Esophagus muscularis mucosa (tissue), 4 donors: Measurements from ENCODE around the gene DYNC2LI1. TPM values are rescaled to one million over a fixed set of nuclear protein-coding genes. Genes with fewer than 3 reads are reported as not detected.

ENCODE experiments used
- DNase-seq: peaks from one replicate; pipeline ENCODE4 v3.0.0-alpha.2; 2017; ENCODE audit errors: extremely low spot score
- H3K27ac ChIP-seq, 4 donors: fragments of 200-600 bp; sonication (generic); replicated peaks in 1 of 4; 1 replicate in 3 of 4; 2 replicates in 1 of 4; pipeline ENCODE4 v1.5.1; 2016 to 2019; ENCODE audit warnings: mild to moderate bottlenecking in 1 of 4
- H3K27me3 ChIP-seq, 4 donors: fragments of 200-600 bp; sonication (generic); one replicate each; pipeline versions ENCODE4 v1.5.1 to v1.6.0; 2016 to 2019
- H3K36me3 ChIP-seq, 4 donors: fragments of 200-600 bp; sonication (generic); one replicate each; pipeline ENCODE4 v1.5.1; 2016 to 2019
- H3K4me1 ChIP-seq, 4 donors: fragments of 200-600 bp; sonication (generic); one replicate each; pipeline ENCODE4 v1.5.1; 2016 to 2019
- H3K4me3 ChIP-seq, 4 donors: fragments of 200-600 bp; sonication (generic); 1 replicate in 2 of 4; 2 replicates in 2 of 4; pipeline ENCODE4 v1.5.1; 2016 to 2019; ENCODE audit warnings: mild to moderate bottlenecking in 4 of 4, moderate library complexity in 1 of 4
- H3K9me3 ChIP-seq, 4 donors: fragments of 200-600 bp; sonication (generic); 1 replicate in 3 of 4; 2 replicates in 1 of 4; pipeline ENCODE4 v1.5.1; 2016 to 2019
- EP300 ChIP-seq: sonication (generic); formaldehyde crosslinking; IDR thresholded peaks from one replicate; pipeline ENCODE4 v1.6.1; 2017; ENCODE audit warnings: antibody characterized with exemption
- POLR2A ChIP-seq: fragments of 450-650 bp; IDR thresholded peaks from one replicate; pipeline ENCODE4 v1.6.1; 2017; ENCODE audit warnings: antibody characterized with exemption, moderate library complexity, mild to moderate bottlenecking, low read depth
- POLR2AphosphoS5 ChIP-seq, 2 donors: sonication (generic); formaldehyde crosslinking; IDR thresholded peaks; one replicate each; pipeline ENCODE4 v1.6.1; 2017; ENCODE audit warnings: antibody characterized with exemption in 2 of 2
- WGBS: methylation state at CpG from one replicate; pipeline ENCODE4 v1.1.5; 2018; 5-methylcytosine and 5-hydroxymethylcytosine counted together
- intact Hi-C: fragments of 100-400 bp; cut with DNase I; formaldehyde crosslinking; loops from one replicate; pipeline ENCODE4 v1.15.1; 2023
- total RNA-seq, 4 donors: library from RNA; depleted of rRNA; stranded (reverse); fragments of >200 nt; gene quantifications; one replicate each; pipeline versions ENCODE4 v1.1.0 to v1.2.1, GENCODE V29; 2016
- TF ChIP-seq, protein P1 (sequence below), 3 experiments: fragments of 200-600 bp in 2 of 3; fragments of 450-650 bp in 1 of 3; sonication (generic) in 2 of 3; IDR thresholded peaks; one replicate each; pipeline ENCODE4 v1.5.1; 2017 to 2019; ENCODE audit warnings: antibody characterized with exemption in 3 of 3, mild to moderate bottlenecking in 2 of 3, moderate library complexity in 1 of 3

The DYNC2LI1 gene
- total RNA-seq, 4 donors from 2014 or later, result 15.6 to 19.1 (median 17.7) TPM

DNA sequence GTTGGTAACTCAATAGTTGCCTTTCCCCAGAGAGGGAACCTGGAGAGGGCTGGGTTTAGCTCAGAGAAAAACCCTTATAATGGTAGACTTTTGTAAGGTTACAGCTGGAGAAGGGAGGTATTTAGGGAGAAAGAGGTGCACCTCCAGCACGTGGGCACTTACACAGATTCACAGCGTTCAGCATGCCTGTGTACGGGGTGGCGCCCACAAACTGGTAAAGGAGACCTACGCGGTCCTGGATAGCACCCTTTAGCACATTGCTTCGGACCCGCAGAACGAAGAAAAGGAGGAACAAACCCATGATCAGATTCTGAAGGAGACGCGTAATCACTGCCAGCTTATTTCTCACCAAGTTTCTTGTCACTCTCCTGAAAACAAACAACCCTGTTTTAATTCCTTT, 49.9 kb downstream of the DYNC2LI1 start:
- H3K4me1 ChIP-seq, result no peaks in the 10 kb centered on the region
- H3K27ac ChIP-seq, result no peak overlapping the region
- H3K27me3 ChIP-seq, result peaks cover 0 to 5% (median 0%) of the 10 kb centered on the region in 4 donors
- H3K4me3 ChIP-seq, result no peak overlapping the region
- WGBS, result 85% methylated on average over 11 of the region's 11 CpGs
- peak; percentile 89 for DNase-seq
- intact Hi-C loops, result no loop called here
- TF ChIP-seq EP300, result no peak
- TF ChIP-seq POLR2AphosphoS5 (IDR thresholded peaks at IDR 0.05), result no peak
- TF ChIP-seq POLR2A, result no peak
- TF ChIP-seq, protein P1, sequence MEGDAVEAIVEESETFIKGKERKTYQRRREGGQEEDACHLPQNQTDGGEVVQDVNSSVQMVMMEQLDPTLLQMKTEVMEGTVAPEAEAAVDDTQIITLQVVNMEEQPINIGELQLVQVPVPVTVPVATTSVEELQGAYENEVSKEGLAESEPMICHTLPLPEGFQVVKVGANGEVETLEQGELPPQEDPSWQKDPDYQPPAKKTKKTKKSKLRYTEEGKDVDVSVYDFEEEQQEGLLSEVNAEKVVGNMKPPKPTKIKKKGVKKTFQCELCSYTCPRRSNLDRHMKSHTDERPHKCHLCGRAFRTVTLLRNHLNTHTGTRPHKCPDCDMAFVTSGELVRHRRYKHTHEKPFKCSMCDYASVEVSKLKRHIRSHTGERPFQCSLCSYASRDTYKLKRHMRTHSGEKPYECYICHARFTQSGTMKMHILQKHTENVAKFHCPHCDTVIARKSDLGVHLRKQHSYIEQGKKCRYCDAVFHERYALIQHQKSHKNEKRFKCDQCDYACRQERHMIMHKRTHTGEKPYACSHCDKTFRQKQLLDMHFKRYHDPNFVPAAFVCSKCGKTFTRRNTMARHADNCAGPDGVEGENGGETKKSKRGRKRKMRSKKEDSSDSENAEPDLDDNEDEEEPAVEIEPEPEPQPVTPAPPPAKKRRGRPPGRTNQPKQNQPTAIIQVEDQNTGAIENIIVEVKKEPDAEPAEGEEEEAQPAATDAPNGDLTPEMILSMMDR (IDR thresholded peaks at IDR 0.05), result no peak
- no peaks in the 10 kb centered on the region for H3K9me3 ChIP-seq
- H3K36me3 ChIP-seq, result no peaks in the 10 kb centered on the region

DNA sequence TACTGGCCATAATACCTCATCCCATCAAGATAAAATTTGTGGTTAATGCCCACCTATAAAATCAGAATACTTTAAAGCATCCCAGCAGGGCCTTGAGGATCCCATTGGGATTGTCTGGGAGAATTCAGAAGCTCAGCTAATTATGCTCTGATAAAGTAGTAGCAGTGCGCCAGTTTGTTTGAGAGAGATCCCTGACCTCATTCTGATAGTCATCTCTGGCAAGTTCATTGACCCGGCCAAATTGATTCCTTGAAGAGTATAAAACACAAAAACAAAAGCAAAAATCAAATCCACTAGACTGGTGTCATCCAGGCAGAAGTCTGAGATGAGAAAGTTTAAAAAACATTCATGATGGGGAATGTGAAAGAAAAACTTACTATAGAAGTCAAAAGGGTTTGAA, 50.7 kb downstream of the DYNC2LI1 start:
- no peak overlapping the region for H3K27ac ChIP-seq
- H3K36me3 ChIP-seq, result no peaks in the 10 kb centered on the region
- no peak overlapping the region for H3K4me3 ChIP-seq
- intact Hi-C loops, result no loop called here
- peaks cover 0 to 5% (median 0%) of the 10 kb centered on the region in 4 donors for H3K27me3 ChIP-seq
- TF ChIP-seq POLR2A (no peak), EP300 (no peak)
- TF ChIP-seq, protein P1 (IDR thresholded peaks at IDR 0.05), result no peak
- peak; percentile 12 for DNase-seq
- no peaks in the 10 kb centered on the region for H3K9me3 ChIP-seq
- H3K4me1 ChIP-seq, result no peaks in the 10 kb centered on the region
- WGBS, result 88% methylated on average over 2 of the region's 2 CpGs

DNA sequence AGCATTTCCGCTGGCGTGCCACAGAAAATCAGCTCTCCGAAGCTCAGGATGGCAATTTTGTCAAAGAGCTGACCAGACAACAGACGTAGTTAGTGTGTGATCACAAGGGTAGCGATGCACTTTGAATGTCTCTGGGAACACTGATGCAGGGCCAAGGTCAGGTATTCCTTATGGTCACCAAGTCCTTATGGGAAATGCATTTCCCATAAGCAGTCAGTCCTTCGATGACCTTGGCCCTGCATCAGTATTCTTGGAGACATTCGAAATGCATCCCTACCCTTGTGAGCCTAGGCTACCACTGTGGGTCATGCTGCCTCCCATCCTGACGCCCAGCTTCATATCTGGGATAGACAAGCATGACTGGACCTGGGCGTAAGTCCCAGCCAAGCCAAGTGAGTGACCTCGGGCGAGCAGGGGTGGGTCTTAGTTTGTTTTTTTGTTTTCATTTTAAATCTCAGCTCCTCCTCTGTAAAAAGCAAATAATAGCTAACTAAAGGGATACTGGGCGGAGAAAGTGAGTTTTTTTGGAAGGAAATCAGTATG, 51.2 kb downstream of the DYNC2LI1 start:
- DNase-seq, result peak; percentile 75
- 85% methylated on average over 12 of the region's 12 CpGs for WGBS
- no peaks in the 10 kb centered on the region for H3K4me1 ChIP-seq
- TF ChIP-seq POLR2A, result no peak
- TF ChIP-seq EP300, result no peak
- TF ChIP-seq POLR2AphosphoS5 (IDR thresholded peaks at IDR 0.05), result no peak
- TF ChIP-seq, protein P1 (IDR thresholded peaks at IDR 0.05), result no peak
- H3K36me3 ChIP-seq, result no peaks in the 10 kb centered on the region
- no peak overlapping the region for H3K4me3 ChIP-seq
- peaks cover 0 to 5% (median 0%) of the 10 kb centered on the region in 4 donors for H3K27me3 ChIP-seq
- H3K9me3 ChIP-seq, result no peaks in the 10 kb centered on the region
- no peak overlapping the region for H3K27ac ChIP-seq
- intact Hi-C loops, result no loop called here

DNA sequence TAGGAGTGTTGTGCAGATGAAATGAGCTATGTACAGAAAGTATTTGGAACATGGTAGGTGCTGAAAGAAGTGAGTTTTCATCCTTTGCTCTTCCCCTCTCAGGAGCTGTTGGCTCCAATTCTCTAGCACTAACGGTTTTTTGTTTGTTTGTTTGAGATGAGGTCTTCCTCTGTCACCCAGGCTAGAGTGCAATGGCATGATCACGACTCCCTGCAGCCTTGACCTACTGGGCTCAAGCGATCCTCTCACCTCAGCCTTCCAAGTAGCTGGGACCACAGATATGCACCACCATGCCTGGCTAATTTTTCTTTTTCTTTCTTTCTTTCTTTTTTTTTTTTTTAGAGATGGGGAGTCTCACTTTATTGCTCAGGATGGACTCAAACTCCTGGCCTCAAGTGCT, 52.0 kb downstream of the DYNC2LI1 start:
- TF ChIP-seq EP300, result no peak
- DNase-seq, result peak; percentile 45
- WGBS, result 72% methylated on average over 3 of the region's 3 CpGs

DNA sequence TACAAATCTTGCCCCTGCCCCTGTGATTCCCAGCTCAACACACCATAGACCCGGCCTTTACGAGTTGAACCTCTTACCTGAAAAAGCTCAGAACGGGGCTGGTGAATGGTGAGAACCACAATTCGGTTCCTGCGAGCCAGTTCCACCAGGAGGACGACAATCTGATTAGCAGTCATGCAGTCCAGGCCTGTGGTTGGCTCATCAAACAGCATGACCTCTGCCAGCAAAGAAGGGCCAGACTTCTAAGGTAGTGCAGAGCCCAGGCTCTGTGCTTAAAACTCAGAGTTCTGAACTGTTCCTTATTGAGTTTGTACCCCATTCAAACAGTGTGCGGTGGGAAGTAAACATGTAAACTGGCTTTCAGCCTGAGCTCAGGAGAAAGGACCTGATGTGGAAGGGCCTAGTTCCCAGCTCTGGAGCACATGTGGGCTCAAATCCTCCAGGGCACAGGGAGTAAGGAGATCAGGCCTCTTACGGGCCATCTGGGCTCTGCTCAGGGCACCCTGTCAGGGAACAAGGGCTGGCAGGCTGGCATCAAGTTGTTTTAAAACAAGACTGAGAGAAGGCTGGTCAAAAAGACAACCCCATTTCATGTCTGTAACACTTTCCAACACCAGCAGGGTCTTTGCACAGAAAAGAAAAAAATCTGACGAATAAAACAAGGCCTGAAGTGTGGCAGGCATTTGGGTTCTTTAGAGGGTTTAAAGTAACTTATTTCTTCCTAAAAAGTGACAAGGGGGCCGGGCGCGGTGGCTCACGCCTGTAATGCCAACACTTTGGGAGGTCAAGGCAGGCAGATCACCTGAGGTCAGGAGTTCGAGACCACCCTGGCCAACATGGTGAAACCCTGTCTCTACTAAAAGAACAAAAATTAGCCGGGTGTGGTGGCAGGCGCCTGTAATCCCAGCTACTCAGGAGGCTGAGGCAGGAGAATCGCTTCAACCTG, 52.7 kb downstream of the DYNC2LI1 start:
- H3K27ac ChIP-seq, result no peak overlapping the region
- H3K4me1 ChIP-seq, result peaks cover 0 to 2% (median 2%) of the 10 kb centered on the region in 4 donors
- intact Hi-C loops, result no loop called here
- no peaks in the 10 kb centered on the region for H3K36me3 ChIP-seq
- peak; percentile 64 for DNase-seq
- H3K9me3 ChIP-seq, result no peaks in the 10 kb centered on the region
- TF ChIP-seq, protein P1 (IDR thresholded peaks at IDR 0.05), result no peak
- TF ChIP-seq POLR2A (no peak), EP300 (no peak), POLR2AphosphoS5 (IDR thresholded peaks at IDR 0.05) (no peak)
- no peak overlapping the region for H3K4me3 ChIP-seq
- 92% methylated on average over 17 of the region's 17 CpGs for WGBS
- H3K27me3 ChIP-seq, result peaks cover 0 to 17% (median 1%) of the 10 kb centered on the region in 4 donors

More for the DNA sequence above, 52.0 kb downstream of the DYNC2LI1 start:
- no peaks in the 10 kb centered on the region for H3K36me3 ChIP-seq
- no peaks in the 10 kb centered on the region for H3K4me1 ChIP-seq
- H3K9me3 ChIP-seq, result no peaks in the 10 kb centered on the region
- intact Hi-C loops, result no loop called here
- H3K27ac ChIP-seq, result no peak overlapping the region
- no peak overlapping the region for H3K4me3 ChIP-seq
- peaks cover 0 to 11% (median 0%) of the 10 kb centered on the region in 4 donors for H3K27me3 ChIP-seq
